Endometrial microvascular endothelial cells (primary cell): ENCODE results near the gene ABLIM2. TPM values are rescaled to one million over a fixed set of nuclear protein-coding genes. Genes with fewer than 3 reads are reported as not detected.

Experiments
- in situ Hi-C: cut with HindIII; loops from 2 replicates; pipeline ENCODE4 v1.10.0; 2017; ENCODE audit warnings: low sequenced_read_pairs, low pct_unique_long_range_greater_than_20kb; ENCODE audit errors: inconsistent ontology term
- total RNA-seq: library from RNA; depleted of rRNA; stranded (reverse); fragments of >200 nt; gene quantifications from one replicate; pipeline ENCODE4 v1.2.3, GENCODE V29; 2015; ENCODE audit errors: inconsistent ontology term

The ABLIM2 gene
- total RNA-seq, 1 donor from 2014 or later, result 0.46 TPM

DNA sequence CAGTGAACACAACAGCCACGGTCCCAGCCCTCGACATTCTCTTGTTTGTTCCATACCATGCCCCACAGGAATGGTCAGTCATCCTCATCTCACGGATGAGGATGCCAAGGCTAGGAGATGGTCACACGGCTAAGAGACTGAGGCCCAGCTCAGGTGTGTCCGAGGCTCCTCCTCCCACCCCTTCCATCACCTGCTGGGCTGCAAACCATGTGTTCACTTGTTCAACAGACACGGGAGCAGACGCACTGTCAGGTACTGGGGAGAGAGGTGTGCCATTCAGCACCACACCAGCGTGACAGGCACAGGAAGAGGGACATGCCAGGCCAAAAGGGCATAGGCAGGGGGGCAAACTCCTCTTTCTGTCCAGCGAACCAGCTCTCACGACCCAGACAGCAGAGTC, 45.9 kb downstream of the ABLIM2 start:
- in situ Hi-C loops, result no loop called here

GRCh38 chr4:8112036-8112576, 46.5 kb downstream of the ABLIM2 start:
- in situ Hi-C loops, result no loop called here

- in situ Hi-C loops, result no loop called here
These were observed 48.3 kb downstream of the ABLIM2 start for GRCh38 chr4:8110071-8110986.

- in situ Hi-C loops, result no loop called here
These were observed 49.1 kb downstream of the ABLIM2 start for GRCh38 chr4:8109406-8110065.

GRCh38 chr4:8108991-8109390, 49.6 kb downstream of the ABLIM2 start:
- in situ Hi-C loops, result no loop called here

DNA sequence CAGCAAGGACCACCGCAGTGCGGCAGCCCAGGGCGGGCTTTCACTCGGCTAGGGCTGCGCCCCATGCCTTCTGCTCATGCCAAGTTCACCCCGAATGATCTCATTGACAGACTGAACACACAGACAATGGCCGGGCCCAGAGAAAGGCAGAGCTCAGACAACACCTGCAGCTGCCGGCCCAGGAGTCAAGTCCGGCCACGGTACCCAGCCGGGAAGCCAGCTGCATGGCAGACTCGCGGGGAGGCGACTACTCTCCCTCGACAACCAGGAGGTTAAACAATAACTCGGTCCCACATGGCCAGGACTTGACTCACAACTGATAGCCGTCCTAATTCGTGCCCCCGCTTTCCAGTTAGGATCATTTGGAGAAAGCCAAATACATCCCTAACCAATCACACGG, 50.4 kb downstream of the ABLIM2 start:
- in situ Hi-C loops, result no loop called here

DNA sequence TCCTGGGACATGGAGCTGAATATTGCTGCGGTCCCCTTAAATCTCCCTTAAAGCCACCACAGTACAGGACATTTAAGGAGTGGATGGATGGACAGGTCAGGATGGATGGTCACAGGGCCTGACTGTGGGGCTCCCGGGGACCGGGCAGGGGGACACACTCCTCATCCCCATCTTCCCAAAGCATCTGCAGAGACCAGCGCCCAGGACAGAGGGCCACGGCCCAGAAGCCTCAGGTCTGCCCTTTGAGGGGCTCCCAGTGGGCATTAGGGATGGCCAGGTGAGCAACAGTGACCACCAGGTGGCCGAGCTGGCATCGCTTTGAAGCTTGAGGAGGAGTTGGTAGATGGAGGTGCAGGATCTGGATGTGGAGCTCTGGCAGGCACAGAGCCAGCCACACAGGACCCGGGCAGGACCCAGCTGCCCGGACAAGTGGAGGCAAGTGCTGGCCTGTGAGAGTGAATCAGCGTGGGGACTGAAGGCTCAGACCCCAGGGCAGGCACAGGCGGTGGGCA, 51.4 kb downstream of the ABLIM2 start:
- in situ Hi-C loops, result no loop called here

GRCh38 chr4:8106451-8107025, 52.1 kb downstream of the ABLIM2 start:
- in situ Hi-C loops, result no loop called here

- in situ Hi-C loops, result no loop called here
These were observed 53.1 kb downstream of the ABLIM2 start for GRCh38 chr4:8105306-8106100.

- in situ Hi-C loops, result no loop called here
These were observed 53.9 kb downstream of the ABLIM2 start for GRCh38 chr4:8104491-8105305.

DNA sequence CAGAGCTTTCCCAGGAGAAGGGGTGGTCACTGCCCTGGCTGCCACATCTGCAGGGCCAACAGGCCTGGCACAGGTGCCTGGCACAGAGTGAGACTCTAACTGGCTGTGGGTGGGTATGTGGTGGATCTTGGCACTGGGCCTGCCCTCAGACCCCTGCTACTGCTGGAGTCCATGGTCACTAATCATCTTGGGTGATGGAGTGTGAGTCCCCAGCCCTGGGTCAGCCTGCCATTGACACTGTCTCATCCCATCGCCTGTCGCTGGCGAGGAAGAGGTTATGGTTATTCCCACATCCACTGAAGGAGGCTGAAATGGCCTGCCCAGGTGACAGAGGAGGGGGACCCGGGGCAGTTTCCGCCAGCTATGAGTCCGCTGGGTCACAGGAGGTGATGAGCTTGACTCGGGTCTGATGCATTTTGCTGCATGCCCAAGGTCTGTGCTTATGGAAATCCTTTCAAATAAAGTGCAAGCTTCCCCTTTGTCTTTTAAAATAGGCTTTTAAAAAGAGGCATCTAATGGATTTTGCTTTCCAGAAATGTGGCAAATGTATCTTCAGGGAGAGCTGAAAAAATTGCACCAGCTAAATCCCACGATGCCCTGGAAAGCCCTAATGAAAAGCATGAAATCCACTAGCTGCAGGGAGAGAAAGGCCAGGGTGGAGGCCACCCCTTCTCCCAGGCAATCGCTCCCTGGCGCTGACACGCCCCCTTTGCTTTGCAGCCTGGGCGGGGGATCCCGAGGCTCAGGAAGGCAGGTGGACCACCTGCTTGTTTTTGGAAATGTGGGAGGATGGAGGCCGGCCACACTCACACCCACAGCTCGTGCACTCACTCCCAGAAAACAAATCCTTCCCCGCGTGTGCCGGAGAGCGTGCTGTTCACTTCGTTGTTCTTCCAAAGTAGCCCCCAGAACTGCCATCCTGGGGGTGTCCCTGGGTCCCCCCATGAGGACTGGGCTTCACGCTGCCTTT, 54.9 kb downstream of the ABLIM2 start:
- in situ Hi-C loops, result no loop called here

DNA sequence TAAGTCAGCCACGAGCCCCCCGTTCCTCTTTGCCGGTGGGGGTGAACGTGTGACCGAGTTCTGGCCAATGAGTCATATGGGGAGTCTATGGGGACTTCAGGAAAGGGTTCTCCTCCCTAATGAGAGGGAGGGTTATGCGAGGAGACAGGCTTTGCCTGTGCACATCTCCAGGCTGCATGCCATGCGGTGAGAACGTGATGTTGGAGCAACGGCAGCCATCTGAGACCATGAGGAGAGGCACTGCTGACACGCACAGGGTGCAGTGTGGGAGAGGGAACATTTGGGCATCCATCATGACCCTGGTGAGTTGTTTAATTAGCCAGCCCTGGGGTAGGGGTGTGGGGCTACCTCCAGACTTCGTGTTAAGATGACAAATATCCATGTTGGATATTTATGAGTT, 55.8 kb downstream of the ABLIM2 start:
- in situ Hi-C loops, result no loop called here

GRCh38 chr4:8102076-8102355, 56.6 kb downstream of the ABLIM2 start:
- in situ Hi-C loops, result no loop called here

- in situ Hi-C loops, result no loop called here
These were observed 57.2 kb downstream of the ABLIM2 start for GRCh38 chr4:8101213-8102075.

GRCh38 chr4:8099981-8100464, 58.6 kb downstream of the ABLIM2 start:
- in situ Hi-C loops, result no loop called here

DNA sequence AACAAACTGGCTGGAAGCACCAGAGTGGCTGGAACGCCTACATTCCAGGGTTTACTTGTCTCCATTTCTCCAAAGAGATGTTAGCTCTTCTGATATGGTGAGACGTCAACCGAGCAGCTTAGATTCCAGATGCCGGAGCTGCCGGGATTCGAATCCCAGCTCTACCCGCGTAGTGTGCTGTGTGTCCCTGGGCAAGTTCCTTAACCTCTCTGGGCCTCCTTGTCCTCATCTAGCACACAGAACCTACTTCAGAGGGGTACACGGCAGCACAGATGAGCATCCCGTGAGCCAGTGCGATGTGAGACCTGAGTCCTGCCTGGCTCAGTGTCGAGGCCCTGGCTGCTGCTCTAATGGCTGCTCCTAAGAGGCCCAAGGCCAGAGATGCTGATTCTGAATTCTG, 60.1 kb downstream of the ABLIM2 start:
- in situ Hi-C loops, result no loop called here
